MM.1S (cell line): ENCODE measurements around the gene VPS26B.
A peak's percentile ranks its signal among the peaks of the same experiment; 100 is the strongest.

Experiments
- DNase-seq: peaks from one replicate; pipeline ENCODE4 v3.0.0-alpha.2; 2015
- H2AFZ ChIP-seq: fragments of 300-600 bp; sonication (generic); 2 replicates; pipeline ENCODE4 v1.6.0; 2016; ENCODE audit warnings: antibody characterized with exemption, low read length
- H3F3A ChIP-seq: fragments of 300-600 bp; sonication (generic); 2 replicates; pipeline ENCODE4 v1.6.1; 2016; ENCODE audit warnings: mild to moderate bottlenecking, antibody characterized with exemption, low read length, moderate library complexity, mixed read lengths; ENCODE audit not compliant: insufficient read depth
- H3K27ac ChIP-seq: fragments of 300-600 bp; sonication (generic); 2 replicates; pipeline ENCODE4 v1.5.1; 2016; ENCODE audit warnings: mild to moderate bottlenecking, low read length
- H3K27me3 ChIP-seq: fragments of 300-600 bp; sonication (generic); replicated peaks from 2 replicates; pipeline ENCODE4 v1.6.0; 2016; ENCODE audit warnings: low read length; ENCODE audit not compliant: insufficient read depth
- H3K36me3 ChIP-seq: fragments of 300-600 bp; sonication (generic); replicated peaks from 2 replicates; pipeline ENCODE4 v1.6.1; 2016; ENCODE audit warnings: mild to moderate bottlenecking, low read length, mixed read lengths; ENCODE audit not compliant: insufficient read depth
- H3K4me1 ChIP-seq: fragments of 300-600 bp; sonication (generic); 2 replicates; pipeline ENCODE4 v1.6.1; 2016; ENCODE audit warnings: low read length, mixed read lengths
- H3K4me2 ChIP-seq: fragments of 300-600 bp; sonication (generic); 2 replicates; pipeline ENCODE4 v1.6.0; 2016; ENCODE audit warnings: low read depth, low read length
- H3K4me3 ChIP-seq: fragments of 300-600 bp; sonication (generic); 2 replicates; pipeline ENCODE4 v1.5.1; 2016; ENCODE audit warnings: low read length, mixed read lengths
- H3K79me2 ChIP-seq: fragments of 300-600 bp; sonication (generic); 2 replicates; pipeline ENCODE4 v1.6.1; 2016; ENCODE audit warnings: mixed run types, low read length, mixed read lengths
- H3K9ac ChIP-seq: fragments of 300-600 bp; sonication (generic); 2 replicates; pipeline ENCODE4 v1.6.1; 2016; ENCODE audit warnings: low read length, mixed read lengths
- H3K9me2 ChIP-seq: fragments of 300-600 bp; sonication (generic); replicated peaks from 2 replicates; pipeline ENCODE4 v1.6.1; 2016; ENCODE audit warnings: mild to moderate bottlenecking, low read length, mixed read lengths; ENCODE audit not compliant: insufficient read depth
- H3K9me3 ChIP-seq: fragments of 300-600 bp; sonication (generic); replicated peaks from 2 replicates; pipeline ENCODE4 v1.6.1; 2016; ENCODE audit warnings: mild to moderate bottlenecking, low read length, mixed read lengths; ENCODE audit not compliant: insufficient read depth
- H4K20me1 ChIP-seq: fragments of 300-600 bp; sonication (generic); 2 replicates; pipeline ENCODE4 v1.6.1; 2016; ENCODE audit warnings: mild to moderate bottlenecking, low read length, moderate library complexity, mixed read lengths; ENCODE audit not compliant: insufficient read depth
- EZH2 ChIP-seq: fragments of 300-600 bp; sonication (generic); optimal IDR thresholded peaks from 2 replicates; pipeline ENCODE3; 2017; ENCODE audit warnings: low read depth, mild to moderate bottlenecking, antibody characterized with exemption, low read length, mixed read lengths
- EZH2phosphoT487 ChIP-seq: fragments of 300-600 bp; sonication (generic); IDR thresholded peaks from 2 replicates; pipeline ENCODE4 v1.6.1; 2018; ENCODE audit warnings: antibody characterized with exemption, low read length
- TF ChIP-seq, protein P1 (sequence below): fragments of 300-600 bp; sonication (generic); IDR thresholded peaks from 2 replicates; pipeline ENCODE4 v1.5.1; 2016; ENCODE audit warnings: antibody characterized with exemption, low read length, mixed read lengths

The VPS26B gene

DNA sequence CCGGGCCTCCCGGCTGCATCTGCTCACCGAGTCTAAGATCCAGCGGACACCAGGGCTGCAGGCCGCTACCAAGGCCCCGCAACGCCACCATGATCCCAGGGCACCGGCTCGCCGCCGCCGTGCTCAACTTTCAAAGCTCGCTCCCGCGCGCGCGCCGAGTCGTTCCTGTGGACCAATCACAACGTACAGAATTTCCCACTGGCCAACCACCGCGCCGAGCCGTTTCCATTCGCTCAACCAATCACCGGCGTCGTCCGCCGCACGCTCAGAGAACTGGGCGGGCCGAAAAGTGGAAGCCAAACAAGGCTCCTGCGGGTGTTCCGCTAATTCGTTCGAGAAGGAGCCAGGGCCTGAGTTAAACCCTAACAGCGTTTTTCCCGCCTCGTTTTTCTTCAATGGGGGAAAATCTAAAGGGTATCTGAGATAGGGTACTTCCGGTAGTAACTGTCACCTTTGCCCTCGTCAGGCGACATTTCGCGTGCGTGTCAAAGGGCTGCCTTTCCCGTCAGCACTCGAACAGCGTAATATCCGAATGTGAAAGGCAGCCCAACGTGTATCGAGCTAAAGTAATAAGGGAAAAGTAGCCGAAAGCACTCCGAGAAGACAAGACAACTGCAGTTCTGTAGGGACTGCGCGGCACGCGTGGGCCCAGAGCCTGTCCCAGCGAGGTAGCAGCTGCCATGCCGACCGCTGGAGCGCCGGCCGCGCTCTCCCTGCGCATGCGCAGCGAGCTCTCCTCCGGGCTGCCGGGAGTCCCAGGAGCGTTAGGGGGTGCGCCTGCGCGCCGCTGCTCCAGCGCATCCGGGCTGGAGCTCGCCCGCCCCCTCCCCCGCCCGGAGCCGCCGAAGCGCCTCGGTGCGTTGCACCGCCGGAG is at the start of gene VPS26B, which contains the start of gene NCAPD3:
TSS of gene VPS26B (plus strand) at position 836 of the 874 bp plus-strand sequence. CDS start 452 bp downstream, outside the sequence.
TSS of gene NCAPD3 (minus strand) at position 132 of the 874 bp plus-strand sequence. CDS start at position 91, 41 bp downstream.
- TF ChIP-seq EZH2phosphoT487, result no peak
- TF ChIP-seq, protein P1, sequence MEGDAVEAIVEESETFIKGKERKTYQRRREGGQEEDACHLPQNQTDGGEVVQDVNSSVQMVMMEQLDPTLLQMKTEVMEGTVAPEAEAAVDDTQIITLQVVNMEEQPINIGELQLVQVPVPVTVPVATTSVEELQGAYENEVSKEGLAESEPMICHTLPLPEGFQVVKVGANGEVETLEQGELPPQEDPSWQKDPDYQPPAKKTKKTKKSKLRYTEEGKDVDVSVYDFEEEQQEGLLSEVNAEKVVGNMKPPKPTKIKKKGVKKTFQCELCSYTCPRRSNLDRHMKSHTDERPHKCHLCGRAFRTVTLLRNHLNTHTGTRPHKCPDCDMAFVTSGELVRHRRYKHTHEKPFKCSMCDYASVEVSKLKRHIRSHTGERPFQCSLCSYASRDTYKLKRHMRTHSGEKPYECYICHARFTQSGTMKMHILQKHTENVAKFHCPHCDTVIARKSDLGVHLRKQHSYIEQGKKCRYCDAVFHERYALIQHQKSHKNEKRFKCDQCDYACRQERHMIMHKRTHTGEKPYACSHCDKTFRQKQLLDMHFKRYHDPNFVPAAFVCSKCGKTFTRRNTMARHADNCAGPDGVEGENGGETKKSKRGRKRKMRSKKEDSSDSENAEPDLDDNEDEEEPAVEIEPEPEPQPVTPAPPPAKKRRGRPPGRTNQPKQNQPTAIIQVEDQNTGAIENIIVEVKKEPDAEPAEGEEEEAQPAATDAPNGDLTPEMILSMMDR, result no peak
- TF ChIP-seq EZH2, result no peak
- Histone ChIP-seq H4K20me1 (no peaks in the 10 kb centered on the region), H3K4me3 (peak within 1 kb of the TSS; percentile 95), H3K9ac (peak within 1 kb of the TSS; percentile 96), H2AFZ (peak within 1 kb of the TSS; percentile 89), H3K27ac (peak within 1 kb of the TSS; percentile 90), H3K36me3 (no peaks in the 10 kb centered on the region; the same call in 1 of the 2 replicates), H3K4me1 (peaks cover 35% of the 10 kb centered on the region), H3K9me2 (no peaks in the 10 kb centered on the region), H3K27me3 (no peaks in the 10 kb centered on the region), H3K79me2 (peaks cover 86% of the 10 kb centered on the region), H3F3A (peaks cover 3% of the 10 kb centered on the region; the same call in 1 of the 2 replicates), H3K4me2 (peak within 1 kb of the TSS; percentile 97), H3K9me3 (no peaks in the 10 kb centered on the region)
- peak; percentile 97 for DNase-seq

DNA sequence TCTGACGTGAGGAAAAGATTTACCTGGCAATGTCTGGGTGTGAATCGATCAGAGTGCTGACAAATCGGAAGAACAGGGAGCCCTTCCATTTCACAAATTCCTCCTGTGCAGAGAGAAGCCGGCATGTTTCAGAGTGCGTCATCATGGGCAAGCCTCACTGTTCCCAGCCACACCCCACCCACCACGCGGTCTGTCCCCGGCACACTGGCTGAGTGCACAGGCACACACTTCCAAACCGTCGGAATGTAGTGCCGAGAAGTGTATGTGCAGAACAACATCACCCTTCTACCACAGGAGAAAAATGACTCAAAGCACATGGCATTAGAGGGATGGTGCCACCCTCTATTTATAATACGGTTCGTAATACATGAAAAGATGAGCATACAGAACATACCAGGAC is 48.2 kb upstream of the VPS26B start:
- Histone ChIP-seq H3K27me3 (no peaks in the 10 kb centered on the region), H3K9me2 (no peaks in the 10 kb centered on the region), H2AFZ (no peak overlapping the region), H3K4me1 (no peaks in the 10 kb centered on the region), H3K79me2 (no peaks in the 10 kb centered on the region), H3K36me3 (peaks cover 21% of the 10 kb centered on the region; the same call in 1 of the 2 replicates), H4K20me1 (no peaks in the 10 kb centered on the region), H3K9me3 (no peaks in the 10 kb centered on the region), H3K4me3 (no peak overlapping the region), H3K4me2 (no peak overlapping the region), H3K9ac (no peak overlapping the region), H3F3A (0 out of 2 replicates have a peak, but pooled peaks cover 5% of the 10 kb centered on the region), H3K27ac (no peak overlapping the region)
- no peak for DNase-seq
- TF ChIP-seq, protein P1, result no peak
- TF ChIP-seq EZH2phosphoT487 (no peak), EZH2 (no peak)

DNA sequence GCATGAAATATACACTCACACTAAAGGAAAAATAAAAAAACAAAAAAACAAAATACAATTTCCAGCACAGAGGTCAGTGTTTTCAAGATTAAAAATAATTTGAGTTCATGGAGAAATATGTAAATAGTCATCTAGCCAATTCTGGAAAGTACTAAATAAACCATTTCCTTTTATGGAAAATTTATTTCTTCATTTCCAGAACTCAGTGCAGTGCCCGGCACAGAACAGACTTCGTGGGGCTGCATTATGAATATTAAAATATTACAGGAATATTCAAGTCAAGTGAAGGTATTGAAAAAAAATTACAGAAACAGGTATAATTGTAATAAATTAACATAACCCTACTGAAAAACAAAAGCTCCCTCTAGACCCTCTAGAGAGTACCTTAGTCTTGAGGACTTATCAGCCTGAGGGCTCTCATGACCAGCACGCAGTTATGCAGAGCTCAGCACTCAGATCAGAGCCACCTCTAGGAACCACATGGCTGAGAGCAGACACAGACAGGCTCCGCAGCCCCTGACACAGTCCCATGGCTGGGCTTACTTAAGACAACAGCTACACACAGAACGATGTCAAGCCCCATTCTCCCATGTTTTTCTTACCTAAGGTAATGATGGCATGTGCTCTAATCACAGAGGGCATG is 46.3 kb upstream of the VPS26B start:
- H3K27me3 ChIP-seq, result no peaks in the 10 kb centered on the region
- no peak overlapping the region for H3K27ac ChIP-seq
- no peak for DNase-seq
- H3K4me2 ChIP-seq, result no peak overlapping the region
- H3K36me3 ChIP-seq, result peaks cover 24% of the 10 kb centered on the region; the same call in 1 of the 2 replicates
- H3K9me3 ChIP-seq, result no peaks in the 10 kb centered on the region
- TF ChIP-seq, protein P1, result no peak
- TF ChIP-seq EZH2, result no peak
- TF ChIP-seq EZH2phosphoT487, result no peak
- H3K79me2 ChIP-seq, result no peaks in the 10 kb centered on the region
- H3K4me3 ChIP-seq, result no peak overlapping the region
- no peaks in the 10 kb centered on the region for H4K20me1 ChIP-seq
- no peak overlapping the region for H2AFZ ChIP-seq
- H3K9me2 ChIP-seq, result no peaks in the 10 kb centered on the region
- H3F3A ChIP-seq, result 0 out of 2 replicates have a peak, but pooled peaks cover 5% of the 10 kb centered on the region
- H3K4me1 ChIP-seq, result no peaks in the 10 kb centered on the region
- no peak overlapping the region for H3K9ac ChIP-seq
